H54 (cell line): ENCODE data around the gene MC1R.

Experiments used
- DNase-seq: peaks from one replicate; pipeline ENCODE4 v3.0.0; 2011; ENCODE audit warnings: low spot score, mixed read lengths; ENCODE audit not compliant: insufficient read length
- FAIRE-seq: peaks from 3 replicates; lab custom pipeline; 2011; peaks lifted over from hg19 to GRCh38; lab: Jason Lieb, UNC
- POLR2A ChIP-seq: IDR thresholded peaks from 2 replicates; pipeline ENCODE4 v1.6.1; 2011; ENCODE audit warnings: low read depth, mild to moderate bottlenecking, low read length

MC1R gene

GRCh38 chr16:89949756-89950155 is 31.1 kb downstream of the MC1R start:
- TF ChIP-seq POLR2A = no peak
- FAIRE-seq = no peak
- DNase-seq = no peak

- TF ChIP-seq POLR2A = no peak
- FAIRE-seq (no peak), DNase-seq (no peak)
Observed at GRCh38 chr16:89951509-89951908, 32.8 kb downstream of the MC1R start.

- DNase-seq = no peak
- no peak for FAIRE-seq
- TF ChIP-seq POLR2A = no peak
Observed at GRCh38 chr16:89952049-89952448, 33.4 kb downstream of the MC1R start.

- FAIRE-seq (no peak), DNase-seq (no peak)
- no peak for TF ChIP-seq POLR2A
Observed at GRCh38 chr16:89952551-89952950, 33.9 kb downstream of the MC1R start.

- no peak for FAIRE-seq
- DNase-seq = no peak
- no peak for TF ChIP-seq POLR2A
Observed at GRCh38 chr16:89953671-89954406, 35.2 kb downstream of the MC1R start.

GRCh38 chr16:89954462-89954861 is 35.8 kb downstream of the MC1R start:
- no peak for TF ChIP-seq POLR2A
- FAIRE-seq (no peak), DNase-seq (no peak)

GRCh38 chr16:89955001-89955685 is 36.5 kb downstream of the MC1R start:
- no peak for FAIRE-seq
- DNase-seq = no peak
- no peak for TF ChIP-seq POLR2A

- DNase-seq (no peak), FAIRE-seq (no peak)
- TF ChIP-seq POLR2A = no peak
Observed at GRCh38 chr16:89956505-89957215, 38.0 kb downstream of the MC1R start.

- DNase-seq (no peak), FAIRE-seq (no peak)
- no peak for TF ChIP-seq POLR2A
Observed at GRCh38 chr16:89957216-89957785, 38.6 kb downstream of the MC1R start.

GRCh38 chr16:89958068-89958467 is 39.4 kb downstream of the MC1R start:
- DNase-seq = peak; percentile 85
- TF ChIP-seq POLR2A = no peak
- FAIRE-seq = no peak

- FAIRE-seq (no peak), DNase-seq (no peak)
- no peak for TF ChIP-seq POLR2A
Observed at GRCh38 chr16:89958596-89958995, 39.9 kb downstream of the MC1R start.

GRCh38 chr16:89960966-89961365 is 42.3 kb downstream of the MC1R start:
- no peak for TF ChIP-seq POLR2A
- no peak for DNase-seq
- no peak for FAIRE-seq

GRCh38 chr16:89961920-89962319 is 43.3 kb downstream of the MC1R start:
- TF ChIP-seq POLR2A = no peak
- DNase-seq (no peak), FAIRE-seq (no peak)
